Measurements from ENCODE around the gene NSD2.
"Not testable (repeated sequence)": the region's sequence is repeated elsewhere in the genome, so short reads cannot be mapped to it uniquely, and the experiment has no call there.

Gene NSD2

GRCh38 chr4:1841201-1841886 lies 29.8 kb upstream of the NSD2 start:
- H3K27ac ChIP-seq = no peak overlapping the region

GRCh38 chr4:1841887-1842210 lies 29.3 kb upstream of the NSD2 start:
- DNase-seq (ENCODE audit: low read depth, low spot score) = no peak
- no peak overlapping the region for H3K27ac ChIP-seq

More at GRCh38 chr4:1841201-1841886, 29.8 kb upstream of the NSD2 start:
- DNase-seq (ENCODE audit: low read depth, low spot score) = no peak

- DNase-seq (ENCODE audit: low read depth, low spot score) = no peak
- no peak overlapping the region for H3K27ac ChIP-seq
Measured at GRCh38 chr4:1842339-1842895, 28.8 kb upstream of the NSD2 start.

GRCh38 chr4:1842993-1843448 lies 28.2 kb upstream of the NSD2 start:
- DNase-seq (ENCODE audit: low read depth, low spot score) = no peak
- no peak overlapping the region for H3K27ac ChIP-seq

GRCh38 chr4:1843852-1844251 lies 27.3 kb upstream of the NSD2 start:
- DNase-seq (ENCODE audit: low read depth, low spot score) = no peak
- no peak overlapping the region for H3K27ac ChIP-seq

GRCh38 chr4:1844618-1845017 lies 26.6 kb upstream of the NSD2 start:
- H3K27ac ChIP-seq; DNase-seq (ENCODE audit: low read depth, low spot score): not testable (repeated sequence)

GRCh38 chr4:1846580-1846979 lies 24.6 kb upstream of the NSD2 start:
- DNase-seq (ENCODE audit: low read depth, low spot score) = no peak
- no peak overlapping the region for H3K27ac ChIP-seq

GRCh38 chr4:1850276-1850675 lies 20.9 kb upstream of the NSD2 start:
- DNase-seq (ENCODE audit: low read depth, low spot score) = no peak
- no peak overlapping the region for H3K27ac ChIP-seq

- no peak for DNase-seq (ENCODE audit: low read depth, low spot score)
- no peak overlapping the region for H3K27ac ChIP-seq
Measured at GRCh38 chr4:1851160-1851559, 20.0 kb upstream of the NSD2 start.

- no peak for DNase-seq (ENCODE audit: low read depth, low spot score)
- H3K27ac ChIP-seq = no peak overlapping the region
Measured at GRCh38 chr4:1851575-1852410, 19.4 kb upstream of the NSD2 start.

- no peak for DNase-seq (ENCODE audit: low read depth, low spot score)
- H3K27ac ChIP-seq = peak overlapping the region; percentile 17
Measured at GRCh38 chr4:1852904-1853623, 18.1 kb upstream of the NSD2 start.

- no peak for DNase-seq (ENCODE audit: low read depth, low spot score)
- H3K27ac ChIP-seq = peak overlapping the region; percentile 73
Measured at GRCh38 chr4:1854752-1855151, 16.4 kb upstream of the NSD2 start.

GRCh38 chr4:1855333-1856070 lies 15.7 kb upstream of the NSD2 start:
- DNase-seq (ENCODE audit: low read depth, low spot score) = no peak

GRCh38 chr4:1856071-1856942 lies 14.9 kb upstream of the NSD2 start, which contains the start of gene LETM1:
Gene LETM1, minus strand, starts transcription at chr4:1856156. Its CDS starts 206 bp downstream, at chr4:1855950.
- peak within 1 kb of the TSS; percentile 73 for H3K27ac ChIP-seq
- peak; percentile 77 for DNase-seq (ENCODE audit: low read depth, low spot score)

More at GRCh38 chr4:1855333-1856070, 15.7 kb upstream of the NSD2 start:
- H3K27ac ChIP-seq = peak overlapping the region; percentile 73

- H3K27ac ChIP-seq = peak overlapping the region; percentile 73
- DNase-seq (ENCODE audit: low read depth, low spot score) = no peak
Measured at GRCh38 chr4:1856943-1857699, 14.1 kb upstream of the NSD2 start.

- DNase-seq (ENCODE audit: low read depth, low spot score) = no peak
- H3K27ac ChIP-seq = no peak overlapping the region
Measured at GRCh38 chr4:1857931-1858330, 13.3 kb upstream of the NSD2 start.

- no peak overlapping the region for H3K27ac ChIP-seq
- no peak for DNase-seq (ENCODE audit: low read depth, low spot score)
Measured at GRCh38 chr4:1859389-1859753, 11.8 kb upstream of the NSD2 start.

Data from epithelial cell of prostate (primary cell).